Measurements from ENCODE around the gene SNX2. TPM values are rescaled to one million over a fixed set of nuclear protein-coding genes. Genes with fewer than 3 reads are reported as not detected.

Gene SNX2
- total RNA-seq, 2 donors from 2014 or later: 50.6 to 63.7 TPM

- H3K9me3 ChIP-seq: no peaks in the 10 kb centered on the region
- 97% methylated on average over 4 of the region's 4 CpGs for WGBS
- intact Hi-C loops (cut with DNase I): loop anchor here (10.0 kb wide), 2 partner anchors 195 to 245 kb away; partner anchors contain the start of genes PPIC and PRDM6
- H3K4me1 ChIP-seq (replicated peaks): no peaks in the 10 kb centered on the region
- no peak for DNase-seq (ENCODE audit: low spot score)
- H3K36me3 ChIP-seq: no peaks in the 10 kb centered on the region
- no peak overlapping the region for H3K4me3 ChIP-seq
- H3K27me3 ChIP-seq (replicated peaks; ENCODE audit: insufficient read depth): no peaks in the 10 kb centered on the region
- TF ChIP-seq, protein P1, sequence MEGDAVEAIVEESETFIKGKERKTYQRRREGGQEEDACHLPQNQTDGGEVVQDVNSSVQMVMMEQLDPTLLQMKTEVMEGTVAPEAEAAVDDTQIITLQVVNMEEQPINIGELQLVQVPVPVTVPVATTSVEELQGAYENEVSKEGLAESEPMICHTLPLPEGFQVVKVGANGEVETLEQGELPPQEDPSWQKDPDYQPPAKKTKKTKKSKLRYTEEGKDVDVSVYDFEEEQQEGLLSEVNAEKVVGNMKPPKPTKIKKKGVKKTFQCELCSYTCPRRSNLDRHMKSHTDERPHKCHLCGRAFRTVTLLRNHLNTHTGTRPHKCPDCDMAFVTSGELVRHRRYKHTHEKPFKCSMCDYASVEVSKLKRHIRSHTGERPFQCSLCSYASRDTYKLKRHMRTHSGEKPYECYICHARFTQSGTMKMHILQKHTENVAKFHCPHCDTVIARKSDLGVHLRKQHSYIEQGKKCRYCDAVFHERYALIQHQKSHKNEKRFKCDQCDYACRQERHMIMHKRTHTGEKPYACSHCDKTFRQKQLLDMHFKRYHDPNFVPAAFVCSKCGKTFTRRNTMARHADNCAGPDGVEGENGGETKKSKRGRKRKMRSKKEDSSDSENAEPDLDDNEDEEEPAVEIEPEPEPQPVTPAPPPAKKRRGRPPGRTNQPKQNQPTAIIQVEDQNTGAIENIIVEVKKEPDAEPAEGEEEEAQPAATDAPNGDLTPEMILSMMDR (IDR thresholded peaks at IDR 0.05): no peak
- TF ChIP-seq POLR2A (IDR thresholded peaks at IDR 0.05): no peak
- TF ChIP-seq POLR2AphosphoS5 (IDR thresholded peaks at IDR 0.05): no peak
- no peak overlapping the region for H3K27ac ChIP-seq
Observed at GRCh38 chr5:122839731-122840130, 64.9 kb downstream of the SNX2 start.

- DNase-seq (ENCODE audit: low spot score): no peak
- 95% methylated on average over 6 of the region's 6 CpGs for WGBS
- H3K27ac ChIP-seq: no peak overlapping the region
- TF ChIP-seq POLR2AphosphoS5 (IDR thresholded peaks at IDR 0.05): no peak
- TF ChIP-seq POLR2A (IDR thresholded peaks at IDR 0.05): no peak
- TF ChIP-seq, protein P1 (IDR thresholded peaks at IDR 0.05): no peak
- intact Hi-C loops (cut with DNase I): loop anchor here (10.0 kb wide), 2 partner anchors 193 to 243 kb away; partner anchors contain the start of genes PPIC and PRDM6
- H3K4me3 ChIP-seq: no peak overlapping the region
- no peaks in the 10 kb centered on the region for H3K27me3 ChIP-seq (replicated peaks; ENCODE audit: insufficient read depth)
- H3K4me1 ChIP-seq (replicated peaks): no peaks in the 10 kb centered on the region
- no peaks in the 10 kb centered on the region for H3K36me3 ChIP-seq
- H3K9me3 ChIP-seq: no peaks in the 10 kb centered on the region
Observed at GRCh38 chr5:122842016-122842580, 67.2 kb downstream of the SNX2 start.

DNA sequence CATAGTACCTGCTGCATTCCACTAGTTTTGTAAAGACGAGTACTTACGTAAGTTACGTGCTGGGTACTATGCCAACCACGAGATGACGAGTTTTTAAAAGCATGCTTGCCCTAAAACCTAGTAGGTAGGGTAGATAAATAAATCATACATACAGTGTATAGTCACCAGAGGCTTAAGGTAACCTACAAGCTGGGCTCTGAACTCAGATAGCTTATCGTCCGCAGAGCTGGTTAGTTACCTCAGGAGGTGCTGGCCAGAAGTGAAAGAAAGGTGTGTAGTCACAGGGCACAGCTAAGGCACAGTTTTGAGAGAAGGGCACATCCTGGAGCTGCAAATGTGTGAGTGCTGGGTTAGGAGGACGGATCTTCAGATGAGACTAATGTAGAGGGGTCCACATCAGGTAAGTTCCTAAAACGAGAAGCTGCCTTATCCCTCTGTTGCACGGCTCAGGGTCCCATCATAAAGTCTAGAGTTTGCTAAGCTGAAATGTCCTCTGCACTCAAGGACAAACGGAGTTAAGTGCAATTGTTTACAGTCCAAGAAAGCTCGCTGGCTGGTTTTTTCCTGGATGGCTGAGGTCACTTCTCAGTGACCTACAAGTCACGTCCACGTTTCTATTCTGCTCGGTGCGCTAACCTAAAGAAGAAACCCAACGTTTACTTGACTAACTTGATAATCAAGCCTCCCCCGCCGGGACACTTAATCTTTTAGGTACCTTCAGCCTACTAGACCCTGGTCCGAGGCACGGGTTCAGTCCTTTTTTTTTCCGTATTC, 69.4 kb downstream of the SNX2 start:
- no peak for DNase-seq (ENCODE audit: low spot score)

GRCh38 chr5:122844910-122845228, 70.0 kb downstream of the SNX2 start:
- under 1% methylated on average over 16 of the region's 16 CpGs for WGBS
- peak overlapping the region; percentile 90 to 94 for H3K4me3 ChIP-seq
- DNase-seq (ENCODE audit: low spot score): no peak
- no peaks in the 10 kb centered on the region for H3K27me3 ChIP-seq (replicated peaks; ENCODE audit: insufficient read depth)
- H3K4me1 ChIP-seq (replicated peaks): no peaks in the 10 kb centered on the region
- intact Hi-C loops (cut with DNase I): loop anchor here (10.0 kb wide), 2 partner anchors 190 to 240 kb away; partner anchors contain the start of genes PPIC and PRDM6
- H3K27ac ChIP-seq: peak overlapping the region; percentile 81 to 90
- H3K36me3 ChIP-seq: no peaks in the 10 kb centered on the region
- TF ChIP-seq, protein P1 (IDR thresholded peaks at IDR 0.05): no peak
- TF ChIP-seq POLR2A (IDR thresholded peaks at IDR 0.05): no peak
- no peak for TF ChIP-seq POLR2AphosphoS5 (IDR thresholded peaks at IDR 0.05)
- no peaks in the 10 kb centered on the region for H3K9me3 ChIP-seq

More for the DNA sequence above, 69.4 kb downstream of the SNX2 start:
- Histone ChIP-seq H3K27me3 (replicated peaks; ENCODE audit: insufficient read depth) (no peaks in the 10 kb centered on the region), H3K36me3 (no peaks in the 10 kb centered on the region), H3K4me3 (peak overlapping the region; percentile 90 to 94), H3K4me1 (replicated peaks) (no peaks in the 10 kb centered on the region), H3K27ac (peak overlapping the region; percentile 81 to 90), H3K9me3 (no peaks in the 10 kb centered on the region)
- TF ChIP-seq POLR2AphosphoS5 (IDR thresholded peaks at IDR 0.05) (no peak), POLR2A (IDR thresholded peaks at IDR 0.05) (no peak)
- TF ChIP-seq, protein P1 (IDR thresholded peaks at IDR 0.05): no peak
- 37% methylated on average over 22 of the region's 22 CpGs for WGBS
- intact Hi-C loops (cut with DNase I): loop anchor here (10.0 kb wide), 2 partner anchors 190 to 240 kb away; partner anchors contain the start of genes PPIC and PRDM6
